GM23338 (cell line): ENCODE data around the gene GPC6. TPM values are rescaled to one million over a fixed set of nuclear protein-coding genes. Genes with fewer than 3 reads are reported as not detected.

Experiments used
- ATAC-seq: fragments of 200-7000 bp; cut with Tn5 transposase; 3 replicates; pipeline ENCODE4 v1.9.1; 2020
- DNase-seq: peaks from one replicate; pipeline ENCODE4 v3.0.0-alpha.2; 2015; ENCODE audit warnings: low spot score
- H2AFZ ChIP-seq: fragments of 200-600 bp; sonication (generic); 2 replicates; pipeline ENCODE4 v1.8.0; 2016; ENCODE audit warnings: antibody characterized with exemption, mild to moderate bottlenecking, moderate library complexity
- H3F3A ChIP-seq: fragments of 200-600 bp; sonication (generic); replicated peaks from 2 replicates; pipeline ENCODE4 v1.8.0; 2017; ENCODE audit warnings: antibody characterized with exemption, mixed run types, low read depth
- H3K27ac ChIP-seq: fragments of 200-600 bp; sonication (generic); 2 replicates; pipeline ENCODE4 v1.6.1; 2016; ENCODE audit warnings: low read depth
- H3K27me3 ChIP-seq: fragments of 200-600 bp; sonication (generic); 2 replicates; pipeline ENCODE4 v1.8.0; 2016; ENCODE audit warnings: mild to moderate bottlenecking, mixed run types, moderate library complexity; ENCODE audit not compliant: insufficient read depth
- H3K36me3 ChIP-seq: fragments of 200-600 bp; sonication (generic); 2 replicates; pipeline ENCODE4 v1.8.0; 2016; ENCODE audit warnings: mild to moderate bottlenecking; ENCODE audit not compliant: insufficient read depth
- H3K4me1 ChIP-seq: fragments of 200-600 bp; sonication (generic); 2 replicates; pipeline ENCODE4 v1.8.0; 2016; ENCODE audit warnings: mild to moderate bottlenecking, moderate library complexity; ENCODE audit not compliant: insufficient read depth
- H3K4me2 ChIP-seq: fragments of 200-600 bp; sonication (generic); 2 replicates; pipeline ENCODE4 v1.7.1; 2017; ENCODE audit warnings: mixed run types
- H3K4me3 ChIP-seq: fragments of 200-600 bp; sonication (generic); 2 replicates; pipeline ENCODE4 v1.6.1; 2016; ENCODE audit warnings: mixed run types
- H3K79me2 ChIP-seq: fragments of 200-600 bp; sonication (generic); replicated peaks from 2 replicates; pipeline ENCODE4 v1.8.0; 2017; ENCODE audit warnings: mild to moderate bottlenecking; ENCODE audit not compliant: insufficient read depth
- H3K9me2 ChIP-seq: fragments of 200-600 bp; sonication (generic); 2 replicates; pipeline ENCODE4 v1.8.0; 2017; ENCODE audit not compliant: insufficient read depth
- H4K20me1 ChIP-seq: fragments of 200-600 bp; sonication (generic); replicated peaks from 2 replicates; pipeline ENCODE4 v1.8.0; 2017; ENCODE audit warnings: mild to moderate bottlenecking; ENCODE audit not compliant: insufficient read depth
- H3K27ac Mint-ChIP-seq: 2 replicates; pipeline ENCODE4 v1.8.0; 2020; ENCODE audit warnings: inconsistent platforms, mild to moderate bottlenecking, moderate library complexity, mixed read lengths
- H3K27me3 Mint-ChIP-seq: 3 replicates; pipeline ENCODE4 v1.8.0; 2022; ENCODE audit warnings: low read depth, mild to moderate bottlenecking, moderate library complexity, mixed read lengths, inconsistent platforms; ENCODE audit not compliant: insufficient read depth, poor library complexity
- H3K36me3 Mint-ChIP-seq: 3 replicates; pipeline ENCODE4 v1.8.0; 2021; ENCODE audit warnings: low read depth, mild to moderate bottlenecking, inconsistent platforms, moderate library complexity, mixed read lengths
- H3K4me1 Mint-ChIP-seq: 3 replicates; pipeline ENCODE4 v1.8.0; 2020; ENCODE audit warnings: mild to moderate bottlenecking, inconsistent platforms, mixed read lengths
- H3K4me3 Mint-ChIP-seq: 3 replicates; pipeline ENCODE4 v1.8.0; 2021; ENCODE audit warnings: moderate library complexity, mild to moderate bottlenecking, inconsistent platforms, mixed read lengths
- H3K9me3 Mint-ChIP-seq: 3 replicates; pipeline ENCODE4 v1.8.0; 2020; ENCODE audit warnings: moderate library complexity, mild to moderate bottlenecking, inconsistent platforms, mixed read lengths
- EZH2phosphoT487 ChIP-seq: fragments of 200-600 bp; sonication (generic); IDR thresholded peaks from one replicate; pipeline ENCODE4 v1.8.1; 2018; ENCODE audit warnings: antibody characterized with exemption; ENCODE audit not compliant: unreplicated experiment
- polyA plus RNA-seq: library from polyadenylated mRNA; unstranded; fragments of >200 nt; fragmentation: Nextera tagmentation; extraction: Ambion mirVana; gene quantifications from 2 replicates; pipeline ENCODE4 v1.2.1, GENCODE V29; 2016
- total RNA-seq: library from RNA; depleted of rRNA; stranded (reverse); fragments of >200 nt; shearing (Covaris generic); gene quantifications from 2 replicates; pipeline ENCODE4 v1.2.3, GENCODE V29; 2014
- TF ChIP-seq, protein P1 (sequence below): fragments of 250-450 bp; sonication (Bioruptor Pico); IDR thresholded peaks from 2 replicates; pipeline ENCODE4 v1.5.0; 2020; ENCODE audit warnings: mild to moderate bottlenecking, moderate library complexity
- TF ChIP-seq, protein P2 (sequence below): IDR thresholded peaks from 2 replicates; pipeline ENCODE4 v1.6.1; 2016; ENCODE audit warnings: antibody characterized with exemption

GPC6 gene
- total and polyA plus RNA-seq, 2 experiments from 2014 or later, result 6.4 to 28.6 TPM

- TF ChIP-seq, protein P1, sequence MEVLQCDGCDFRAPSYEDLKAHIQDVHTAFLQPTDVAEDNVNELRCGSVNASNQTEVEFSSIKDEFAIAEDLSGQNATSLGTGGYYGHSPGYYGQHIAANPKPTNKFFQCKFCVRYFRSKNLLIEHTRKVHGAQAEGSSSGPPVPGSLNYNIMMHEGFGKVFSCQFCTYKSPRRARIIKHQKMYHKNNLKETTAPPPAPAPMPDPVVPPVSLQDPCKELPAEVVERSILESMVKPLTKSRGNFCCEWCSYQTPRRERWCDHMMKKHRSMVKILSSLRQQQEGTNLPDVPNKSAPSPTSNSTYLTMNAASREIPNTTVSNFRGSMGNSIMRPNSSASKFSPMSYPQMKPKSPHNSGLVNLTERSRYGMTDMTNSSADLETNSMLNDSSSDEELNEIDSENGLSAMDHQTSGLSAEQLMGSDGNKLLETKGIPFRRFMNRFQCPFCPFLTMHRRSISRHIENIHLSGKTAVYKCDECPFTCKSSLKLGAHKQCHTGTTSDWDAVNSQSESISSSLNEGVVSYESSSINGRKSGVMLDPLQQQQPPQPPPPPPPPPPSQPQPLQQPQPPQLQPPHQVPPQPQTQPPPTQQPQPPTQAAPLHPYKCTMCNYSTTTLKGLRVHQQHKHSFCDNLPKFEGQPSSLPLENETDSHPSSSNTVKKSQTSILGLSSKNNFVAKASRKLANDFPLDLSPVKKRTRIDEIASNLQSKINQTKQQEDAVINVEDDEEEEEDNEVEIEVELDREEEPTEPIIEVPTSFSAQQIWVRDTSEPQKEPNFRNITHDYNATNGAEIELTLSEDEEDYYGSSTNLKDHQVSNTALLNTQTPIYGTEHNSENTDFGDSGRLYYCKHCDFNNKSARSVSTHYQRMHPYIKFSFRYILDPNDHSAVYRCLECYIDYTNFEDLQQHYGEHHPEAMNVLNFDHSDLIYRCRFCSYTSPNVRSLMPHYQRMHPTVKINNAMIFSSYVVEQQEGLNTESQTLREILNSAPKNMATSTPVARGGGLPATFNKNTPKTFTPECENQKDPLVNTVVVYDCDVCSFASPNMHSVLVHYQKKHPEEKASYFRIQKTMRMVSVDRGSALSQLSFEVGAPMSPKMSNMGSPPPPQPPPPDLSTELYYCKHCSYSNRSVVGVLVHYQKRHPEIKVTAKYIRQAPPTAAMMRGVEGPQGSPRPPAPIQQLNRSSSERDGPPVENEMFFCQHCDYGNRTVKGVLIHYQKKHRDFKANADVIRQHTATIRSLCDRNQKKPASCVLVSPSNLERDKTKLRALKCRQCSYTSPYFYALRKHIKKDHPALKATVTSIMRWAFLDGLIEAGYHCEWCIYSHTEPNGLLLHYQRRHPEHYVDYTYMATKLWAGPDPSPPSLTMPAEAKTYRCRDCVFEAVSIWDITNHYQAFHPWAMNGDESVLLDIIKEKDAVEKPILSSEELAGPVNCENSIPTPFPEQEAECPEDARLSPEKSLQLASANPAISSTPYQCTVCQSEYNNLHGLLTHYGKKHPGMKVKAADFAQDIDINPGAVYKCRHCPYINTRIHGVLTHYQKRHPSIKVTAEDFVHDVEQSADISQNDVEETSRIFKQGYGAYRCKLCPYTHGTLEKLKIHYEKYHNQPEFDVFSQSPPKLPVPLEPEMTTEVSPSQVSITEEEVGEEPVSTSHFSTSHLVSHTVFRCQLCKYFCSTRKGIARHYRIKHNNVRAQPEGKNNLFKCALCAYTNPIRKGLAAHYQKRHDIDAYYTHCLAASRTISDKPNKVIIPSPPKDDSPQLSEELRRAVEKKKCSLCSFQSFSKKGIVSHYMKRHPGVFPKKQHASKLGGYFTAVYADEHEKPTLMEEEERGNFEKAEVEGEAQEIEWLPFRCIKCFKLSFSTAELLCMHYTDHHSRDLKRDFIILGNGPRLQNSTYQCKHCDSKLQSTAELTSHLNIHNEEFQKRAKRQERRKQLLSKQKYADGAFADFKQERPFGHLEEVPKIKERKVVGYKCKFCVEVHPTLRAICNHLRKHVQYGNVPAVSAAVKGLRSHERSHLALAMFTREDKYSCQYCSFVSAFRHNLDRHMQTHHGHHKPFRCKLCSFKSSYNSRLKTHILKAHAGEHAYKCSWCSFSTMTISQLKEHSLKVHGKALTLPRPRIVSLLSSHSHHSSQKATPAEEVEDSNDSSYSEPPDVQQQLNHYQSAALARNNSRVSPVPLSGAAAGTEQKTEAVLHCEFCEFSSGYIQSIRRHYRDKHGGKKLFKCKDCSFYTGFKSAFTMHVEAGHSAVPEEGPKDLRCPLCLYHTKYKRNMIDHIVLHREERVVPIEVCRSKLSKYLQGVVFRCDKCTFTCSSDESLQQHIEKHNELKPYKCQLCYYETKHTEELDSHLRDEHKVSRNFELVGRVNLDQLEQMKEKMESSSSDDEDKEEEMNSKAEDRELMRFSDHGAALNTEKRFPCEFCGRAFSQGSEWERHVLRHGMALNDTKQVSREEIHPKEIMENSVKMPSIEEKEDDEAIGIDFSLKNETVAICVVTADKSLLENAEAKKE (CRISPR knock-in tag), result no peak
These were observed 846.6 kb downstream of the GPC6 start (continued) for GRCh38 chr13:94073007-94073744.

- H3K36me3 ChIP-seq, result no peaks in the 10 kb centered on the region; the same call in 1 of the 2 replicates
These were observed 853.3 kb downstream of the GPC6 start for GRCh38 chr13:94079876-94080275.

GRCh38 chr13:94080527-94080926 lies 853.9 kb downstream of the GPC6 start:
- Histone ChIP-seq H3K4me1 (no peaks in the 10 kb centered on the region), H3K27me3 (no peaks in the 10 kb centered on the region), H3F3A (no peaks in the 10 kb centered on the region), H3K4me2 (no peak overlapping the region), H3K79me2 (no peaks in the 10 kb centered on the region), H2AFZ (no peak overlapping the region), H3K27ac (no peak overlapping the region), H4K20me1 (no peaks in the 10 kb centered on the region), H3K4me3 (no peak overlapping the region), H3K36me3 (no peaks in the 10 kb centered on the region; the same call in 1 of the 2 replicates), H3K9me2 (no peaks in the 10 kb centered on the region; the same call in 1 of the 2 replicates)
- peaks cover 12% of the 10 kb centered on the region for H3K4me1 Mint-ChIP-seq
- H3K27ac Mint-ChIP-seq, result no peak overlapping the region
- DNase-seq (no peak), ATAC-seq (no peak)
- H3K27me3 Mint-ChIP-seq, result no peaks in the 10 kb centered on the region
- H3K4me3 Mint-ChIP-seq, result no peak overlapping the region
- H3K36me3 Mint-ChIP-seq, result peaks cover 5% of the 10 kb centered on the region; the same call in 2 of the 3 replicates
- H3K9me3 Mint-ChIP-seq, result peaks cover 13% of the 10 kb centered on the region; the same call in 2 of the 3 replicates
- TF ChIP-seq, protein P2, sequence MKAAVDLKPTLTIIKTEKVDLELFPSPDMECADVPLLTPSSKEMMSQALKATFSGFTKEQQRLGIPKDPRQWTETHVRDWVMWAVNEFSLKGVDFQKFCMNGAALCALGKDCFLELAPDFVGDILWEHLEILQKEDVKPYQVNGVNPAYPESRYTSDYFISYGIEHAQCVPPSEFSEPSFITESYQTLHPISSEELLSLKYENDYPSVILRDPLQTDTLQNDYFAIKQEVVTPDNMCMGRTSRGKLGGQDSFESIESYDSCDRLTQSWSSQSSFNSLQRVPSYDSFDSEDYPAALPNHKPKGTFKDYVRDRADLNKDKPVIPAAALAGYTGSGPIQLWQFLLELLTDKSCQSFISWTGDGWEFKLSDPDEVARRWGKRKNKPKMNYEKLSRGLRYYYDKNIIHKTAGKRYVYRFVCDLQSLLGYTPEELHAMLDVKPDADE, result no peak

More at GRCh38 chr13:94079876-94080275, 853.3 kb downstream of the GPC6 start:
- H4K20me1 ChIP-seq, result no peaks in the 10 kb centered on the region
- Mint-ChIP-seq H3K4me3 (no peak overlapping the region), H3K9me3 (peaks cover 13% of the 10 kb centered on the region; the same call in 2 of the 3 replicates), H3K36me3 (peaks cover 5% of the 10 kb centered on the region; the same call in 2 of the 3 replicates), H3K27ac (no peak overlapping the region), H3K4me1 (peaks cover 12% of the 10 kb centered on the region), H3K27me3 (no peaks in the 10 kb centered on the region)
- no peak overlapping the region for H3K27ac ChIP-seq
- DNase-seq (no peak), ATAC-seq (no peak)
- no peak overlapping the region for H3K4me3 ChIP-seq
- H3K9me2 ChIP-seq, result no peaks in the 10 kb centered on the region; the same call in 1 of the 2 replicates
- no peak overlapping the region for H3K4me2 ChIP-seq
- H2AFZ ChIP-seq, result no peak overlapping the region
- no peaks in the 10 kb centered on the region for H3F3A ChIP-seq
- H3K79me2 ChIP-seq, result no peaks in the 10 kb centered on the region
- H3K4me1 ChIP-seq, result no peaks in the 10 kb centered on the region
- TF ChIP-seq EZH2phosphoT487, result no peak
- H3K27me3 ChIP-seq, result no peaks in the 10 kb centered on the region
